Epithelial cell of prostate (primary cell): ENCODE measurements around the gene ANXA11.
"Not testable (repeated sequence)": the region's sequence is repeated elsewhere in the genome, so short reads cannot be mapped to it uniquely, and the experiment has no call there.

Experiments used
- DNase-seq: peaks from one replicate; pipeline ENCODE4 v3.0.0-alpha.2; 2011; ENCODE audit warnings: low read depth, low spot score
- H3K27ac ChIP-seq: fragments of 450-650 bp; 2 replicates; pipeline ENCODE4 v1.5.1; 2017; ENCODE audit warnings: mild to moderate bottlenecking

The ANXA11 gene

GRCh38 chr10:80211786-80212185 is 6.4 kb upstream of the ANXA11 start:
- H3K27ac ChIP-seq = no peak overlapping the region
- no peak for DNase-seq

- H3K27ac ChIP-seq = no peak overlapping the region
- DNase-seq = no peak
Observed at GRCh38 chr10:80210259-80210658, 4.9 kb upstream of the ANXA11 start.

GRCh38 chr10:80207768-80208370 is 2.5 kb upstream of the ANXA11 start:
- no peak for DNase-seq
- peak overlapping the region; percentile 98 for H3K27ac ChIP-seq

GRCh38 chr10:80206277-80206655 is 929 bp upstream of the ANXA11 start:
- peak overlapping the region; percentile 98 for H3K27ac ChIP-seq
- DNase-seq = no peak

GRCh38 chr10:80204677-80205476 is 460 bp downstream of the ANXA11 start:
- H3K27ac ChIP-seq = peak overlapping the region; percentile 98
- no peak for DNase-seq

GRCh38 chr10:80203835-80204676 is 1.3 kb downstream of the ANXA11 start:
- DNase-seq = no peak
- peak overlapping the region; percentile 98 for H3K27ac ChIP-seq

- no peak for DNase-seq
- peak overlapping the region; percentile 98 for H3K27ac ChIP-seq
Observed at GRCh38 chr10:80202934-80203834, 2.2 kb downstream of the ANXA11 start.

- peak overlapping the region; percentile 98 for H3K27ac ChIP-seq
- DNase-seq = not testable (repeated sequence)
Observed at GRCh38 chr10:80202530-80202929, 2.8 kb downstream of the ANXA11 start.

- peak overlapping the region; percentile 98 for H3K27ac ChIP-seq
- no peak for DNase-seq
Observed at GRCh38 chr10:80201608-80202141, 3.7 kb downstream of the ANXA11 start.

- DNase-seq = no peak
- peak overlapping the region; percentile 98 for H3K27ac ChIP-seq
Observed at GRCh38 chr10:80200687-80201086, 4.7 kb downstream of the ANXA11 start.

GRCh38 chr10:80200259-80200658 is 5.1 kb downstream of the ANXA11 start:
- DNase-seq = no peak

GRCh38 chr10:80199828-80200227 is 5.5 kb downstream of the ANXA11 start:
- DNase-seq = no peak

More at GRCh38 chr10:80200259-80200658, 5.1 kb downstream of the ANXA11 start:
- peak overlapping the region; percentile 98 for H3K27ac ChIP-seq

GRCh38 chr10:80197972-80198916 is 7.1 kb downstream of the ANXA11 start:
- H3K27ac ChIP-seq = peak overlapping the region; percentile 98
- DNase-seq = no peak

More at GRCh38 chr10:80199828-80200227, 5.5 kb downstream of the ANXA11 start:
- H3K27ac ChIP-seq = peak overlapping the region; percentile 98

GRCh38 chr10:80196950-80197315 is 8.4 kb downstream of the ANXA11 start:
- H3K27ac ChIP-seq = peak overlapping the region; percentile 98
- DNase-seq = no peak

- peak overlapping the region; percentile 98 for H3K27ac ChIP-seq
- DNase-seq = peak; percentile 87
Observed at GRCh38 chr10:80196270-80196949, 8.9 kb downstream of the ANXA11 start.

GRCh38 chr10:80195046-80195574 is 10.2 kb downstream of the ANXA11 start:
- no peak for DNase-seq
- H3K27ac ChIP-seq = peak overlapping the region; percentile 98

GRCh38 chr10:80194373-80195045 is 10.8 kb downstream of the ANXA11 start:
- no peak for DNase-seq
- H3K27ac ChIP-seq = peak overlapping the region; percentile 98
